HG02840 (cell line): Measurements from ENCODE around the gene OVAAL.

Source experiments
- ATAC-seq: cut with Tn5 transposase; IDR thresholded peaks from one replicate; pipeline ENCODE4 v1.9.1; 2021; ENCODE audit warnings: mild to moderate bottlenecking, moderate library complexity, moderate number of reproducible peaks; ENCODE audit not compliant: unreplicated experiment, low FRiP score

The OVAAL gene

DNA sequence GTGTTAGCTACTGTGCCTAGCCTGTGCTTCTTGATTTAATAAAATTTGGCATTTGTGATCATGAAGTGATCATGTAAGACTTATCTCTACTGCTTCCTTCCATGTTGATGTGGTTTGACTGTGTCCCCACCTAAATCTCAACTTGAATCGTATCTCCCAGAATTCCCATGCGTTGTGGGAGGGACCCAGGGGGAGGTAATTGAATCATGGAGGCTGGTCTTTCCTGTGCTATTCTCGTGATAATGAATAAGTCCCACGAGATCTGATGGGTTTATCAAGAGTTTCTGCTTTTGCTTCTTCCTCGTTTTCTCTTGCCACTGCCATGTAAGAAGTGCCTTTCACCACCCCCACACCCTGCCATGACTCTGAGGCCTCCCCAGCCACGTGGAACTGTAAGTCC, at the start of gene OVAAL:
Gene OVAAL (plus strand): TSS at position 301 of the 400 bp plus-strand sequence.
- no peak for ATAC-seq

DNA sequence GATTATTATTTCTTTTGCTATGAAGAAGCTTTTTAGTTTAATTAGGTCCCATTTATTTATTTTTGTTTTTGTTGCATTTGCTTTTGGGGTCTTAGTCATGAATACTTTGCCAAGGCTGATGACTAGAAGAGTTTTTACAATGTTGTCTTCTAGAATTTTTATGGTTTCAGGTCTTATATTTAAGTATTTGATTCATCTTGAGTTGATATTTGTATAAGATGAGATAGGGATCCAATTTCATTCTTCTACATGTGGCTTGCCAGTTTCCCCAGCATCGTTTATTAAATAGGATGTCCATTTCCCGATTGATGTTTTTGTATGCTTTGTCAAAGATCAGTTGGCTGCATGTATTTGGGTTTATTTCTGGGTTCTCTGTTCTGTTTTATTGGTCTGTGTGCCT, 47.9 kb upstream of the OVAAL start:
- ATAC-seq: no peak

DNA sequence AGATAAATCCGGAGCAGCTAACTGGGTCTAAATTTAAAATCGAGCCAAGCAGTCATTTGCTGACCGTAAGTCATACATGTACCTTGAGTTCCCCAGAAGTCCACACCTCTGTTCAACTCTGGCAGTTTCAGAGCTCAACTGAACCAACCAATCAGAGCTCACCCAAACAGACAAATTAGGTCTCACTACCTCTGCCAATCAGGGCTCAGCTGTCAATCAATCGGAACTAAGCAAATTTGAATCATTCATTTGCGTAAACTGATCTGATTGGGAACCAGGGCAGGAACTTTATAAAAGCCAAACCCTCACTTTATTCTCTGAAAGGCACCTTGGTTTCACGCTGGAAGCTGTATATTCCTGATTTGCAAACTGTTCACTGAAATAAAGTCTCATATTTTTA, 45.2 kb upstream of the OVAAL start:
- ATAC-seq: no peak

GRCh38 chr1:180515364-180515763, 43.4 kb upstream of the OVAAL start:
- ATAC-seq: no peak

DNA sequence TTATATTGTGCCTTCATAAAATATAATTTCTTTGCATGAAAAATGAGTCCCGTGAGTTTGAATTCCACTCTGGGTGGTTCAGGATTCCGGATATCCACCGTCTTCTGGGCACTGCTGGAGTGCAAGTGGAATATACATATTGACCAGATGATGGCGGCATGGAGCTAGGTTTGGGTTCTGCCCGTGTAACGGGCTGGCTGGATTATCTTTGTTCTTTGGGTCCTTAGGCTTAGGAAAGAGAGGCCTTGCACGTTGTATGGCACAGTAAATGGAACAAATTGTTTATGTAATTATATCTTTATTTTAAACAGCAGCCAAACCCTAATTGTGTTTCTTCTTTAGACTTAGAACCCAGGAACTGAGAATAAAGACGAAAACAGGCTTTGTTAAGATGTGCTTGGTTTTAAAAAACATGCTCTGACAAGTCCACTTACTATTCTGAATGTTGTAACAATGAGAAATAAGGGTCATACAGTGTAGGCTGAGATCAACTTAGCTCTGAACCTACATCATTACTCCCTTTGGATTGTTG, 42.8 kb upstream of the OVAAL start:
- no peak for ATAC-seq

- ATAC-seq: no peak
Observed at GRCh38 chr1:180519846-180520245, 38.9 kb upstream of the OVAAL start.

GRCh38 chr1:180521474-180522212, 37.1 kb upstream of the OVAAL start:
- no peak for ATAC-seq

GRCh38 chr1:180522213-180522515, 36.6 kb upstream of the OVAAL start:
- no peak for ATAC-seq

DNA sequence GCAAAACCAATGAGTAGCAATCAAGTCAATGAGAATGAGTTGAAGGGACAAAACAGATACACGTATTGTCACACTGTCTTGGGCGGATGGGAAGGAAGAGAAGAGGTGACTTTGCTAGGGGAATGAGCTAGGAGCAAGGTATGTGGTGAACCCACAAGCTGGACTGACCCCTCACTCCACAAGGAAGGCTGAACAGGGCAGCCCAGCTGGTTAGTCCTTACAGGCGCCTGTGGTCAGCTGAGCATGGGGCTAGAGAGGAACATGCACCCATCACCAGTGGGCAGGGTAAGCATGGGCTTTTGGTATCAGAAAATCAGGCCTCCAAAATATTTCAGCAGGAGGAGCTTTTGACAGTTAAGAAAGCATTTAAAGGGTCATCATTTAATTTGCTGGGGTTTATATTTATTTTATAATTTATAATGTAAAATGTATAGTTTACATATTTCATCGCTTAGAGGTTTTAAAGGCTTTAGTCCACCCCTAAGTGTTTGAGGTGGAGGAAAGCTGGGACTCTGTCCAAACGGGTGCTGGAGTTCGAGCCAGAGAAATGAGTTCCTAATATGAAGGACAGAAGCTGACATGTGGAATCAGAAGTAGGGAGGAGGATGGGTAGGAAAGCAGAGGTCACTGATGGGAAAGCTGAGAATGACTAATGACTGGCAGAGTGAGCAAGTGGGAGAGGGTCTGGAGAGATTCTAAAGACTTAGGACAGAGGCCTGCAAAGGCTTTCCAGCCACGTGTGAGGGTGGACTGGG, 34.4 kb upstream of the OVAAL start:
- ATAC-seq: no peak

DNA sequence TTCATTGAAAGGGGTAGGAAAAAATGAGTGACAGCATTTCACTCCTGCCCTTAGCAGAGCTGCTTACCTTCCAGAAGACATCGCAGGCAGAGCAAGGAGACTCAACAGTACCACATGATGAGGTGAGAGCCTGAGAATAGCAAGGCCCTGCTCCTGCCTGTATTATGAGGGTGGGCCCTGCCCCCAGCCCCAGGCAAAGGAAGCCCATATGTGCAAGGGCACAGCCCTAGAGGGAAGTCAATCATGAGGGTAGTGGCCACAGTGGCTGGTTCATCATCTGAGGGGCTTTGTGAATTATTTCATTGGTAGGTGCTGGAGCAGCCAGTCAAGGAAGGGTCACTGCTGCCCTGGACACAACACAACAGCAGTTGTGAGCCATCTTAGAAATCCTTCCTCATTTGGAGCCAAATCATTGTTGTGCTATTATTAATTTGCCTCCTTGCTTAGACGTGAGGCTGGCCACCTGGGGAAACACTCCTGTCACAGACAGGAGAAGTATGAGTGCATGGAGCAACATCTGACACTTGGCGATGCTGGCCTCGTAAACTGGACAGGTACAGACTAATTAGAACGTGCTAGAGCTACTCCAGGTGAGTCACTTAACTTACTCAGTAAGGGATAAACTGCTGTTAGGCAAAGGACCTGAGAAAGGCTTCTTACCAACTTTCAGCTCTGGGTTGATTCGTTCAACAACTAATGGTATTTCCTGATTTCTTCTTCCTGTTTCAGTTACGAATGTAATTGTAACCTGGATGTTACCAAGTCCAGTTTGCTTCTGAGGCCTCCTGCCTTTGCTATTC, 33.6 kb upstream of the OVAAL start:
- ATAC-seq: no peak

GRCh38 chr1:180525715-180526039, 33.1 kb upstream of the OVAAL start:
- ATAC-seq: no peak

- no peak for ATAC-seq
Observed at GRCh38 chr1:180527101-180527669, 31.6 kb upstream of the OVAAL start.

- ATAC-seq: no peak
Observed at GRCh38 chr1:180528868-180529470, 29.8 kb upstream of the OVAAL start.

- no peak for ATAC-seq
Observed at GRCh38 chr1:180530501-180530900, 28.3 kb upstream of the OVAAL start.

GRCh38 chr1:180532854-180533253, 25.9 kb upstream of the OVAAL start:
- no peak for ATAC-seq

GRCh38 chr1:180533266-180533987, 25.3 kb upstream of the OVAAL start:
- no peak for ATAC-seq

GRCh38 chr1:180534214-180534613, 24.6 kb upstream of the OVAAL start:
- ATAC-seq: no peak

GRCh38 chr1:180535418-180535999, 23.3 kb upstream of the OVAAL start:
- ATAC-seq: no peak

GRCh38 chr1:180536821-180537372, 21.9 kb upstream of the OVAAL start:
- ATAC-seq: no peak
